HG03439 (cell line): Measurements from ENCODE around the gene TRIM44.

Source experiments
- ATAC-seq: cut with Tn5 transposase; IDR thresholded peaks from one replicate; pipeline ENCODE4 v1.9.1; 2021; ENCODE audit warnings: mild to moderate bottlenecking, moderate library complexity; ENCODE audit not compliant: unreplicated experiment

TRIM44 gene

GRCh38 chr11:35671396-35672127 is 9.0 kb downstream of the TRIM44 start:
- no peak for ATAC-seq

GRCh38 chr11:35672608-35673007 is 10.0 kb downstream of the TRIM44 start:
- ATAC-seq = no peak

- ATAC-seq = no peak
Observed at GRCh38 chr11:35675901-35676610, 13.5 kb downstream of the TRIM44 start.

- no peak for ATAC-seq
Observed at GRCh38 chr11:35676611-35676965, 14.0 kb downstream of the TRIM44 start.

- no peak for ATAC-seq
Observed at GRCh38 chr11:35677904-35678303, 15.3 kb downstream of the TRIM44 start.

GRCh38 chr11:35678471-35678870 is 15.9 kb downstream of the TRIM44 start:
- no peak for ATAC-seq

GRCh38 chr11:35678975-35679374 is 16.4 kb downstream of the TRIM44 start:
- no peak for ATAC-seq

- no peak for ATAC-seq
Observed at GRCh38 chr11:35680506-35680905, 17.9 kb downstream of the TRIM44 start.

- no peak for ATAC-seq
Observed at GRCh38 chr11:35681163-35681767, 18.7 kb downstream of the TRIM44 start.

- ATAC-seq = no peak
Observed at GRCh38 chr11:35682230-35683173, 19.9 kb downstream of the TRIM44 start.

GRCh38 chr11:35683728-35684339 is 21.3 kb downstream of the TRIM44 start:
- ATAC-seq = peak; percentile 71

- no peak for ATAC-seq
Observed at GRCh38 chr11:35688023-35688422, 25.4 kb downstream of the TRIM44 start.

GRCh38 chr11:35689081-35689996 is 26.8 kb downstream of the TRIM44 start:
- no peak for ATAC-seq

- no peak for ATAC-seq
Observed at GRCh38 chr11:35702126-35702525, 39.6 kb downstream of the TRIM44 start.

- no peak for ATAC-seq
Observed at GRCh38 chr11:35709376-35709775, 46.8 kb downstream of the TRIM44 start.

GRCh38 chr11:35711173-35711910 is 48.8 kb downstream of the TRIM44 start:
- no peak for ATAC-seq

GRCh38 chr11:35711924-35712323 is 49.3 kb downstream of the TRIM44 start:
- ATAC-seq = no peak

GRCh38 chr11:35712533-35712932 is 50.0 kb downstream of the TRIM44 start:
- no peak for ATAC-seq
